ENCODE measurements around the gene SEC14L5.

Gene SEC14L5

DNA sequence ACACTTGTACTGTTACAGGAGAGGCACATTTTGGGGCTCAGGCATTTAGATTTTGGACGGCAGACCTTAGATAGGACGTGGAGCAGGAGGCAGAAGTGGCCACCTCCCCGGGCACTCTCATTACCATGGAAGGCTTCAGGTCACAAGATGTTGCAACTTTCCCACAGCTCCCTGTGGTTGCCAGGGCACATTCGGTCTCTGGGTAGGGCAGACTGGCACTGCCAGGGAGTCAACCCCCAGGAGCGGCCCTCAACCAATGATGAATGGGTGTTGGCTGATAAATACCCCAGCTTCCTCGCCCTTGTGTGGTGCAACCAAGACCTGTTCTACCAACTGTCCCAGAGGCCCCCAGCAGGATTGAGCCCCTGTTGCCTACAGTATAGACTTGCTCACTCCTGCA is 64.4 kb downstream of the SEC14L5 start:
- Histone ChIP-seq H3K36me3 (ENCODE audit: control insufficient read depth, low read length) (no peaks in the 10 kb centered on the region), H3K79me2 (ENCODE audit: control insufficient read depth, low read length) (no peaks in the 10 kb centered on the region), H3K9me2 (replicated peaks; ENCODE audit: control insufficient read depth, low read length) (no peaks in the 10 kb centered on the region), H3K9me3 (ENCODE audit: control insufficient read depth, insufficient read depth, low read length) (no peaks in the 10 kb centered on the region), H3K27ac (ENCODE audit: low read depth, low read length) (no peak overlapping the region), H3K4me1 (ENCODE audit: control insufficient read depth, low read length) (no peaks in the 10 kb centered on the region), H3F3A (ENCODE audit: control insufficient read depth, insufficient read depth) (no peaks in the 10 kb centered on the region), H4K20me1 (ENCODE audit: control insufficient read depth, insufficient read depth, low read depth, low read length) (no peaks in the 10 kb centered on the region), H3K27me3 (ENCODE audit: control insufficient read depth, low read length) (no peaks in the 10 kb centered on the region), H3K4me3 (ENCODE audit: low read length) (no peak overlapping the region), H3K4me2 (ENCODE audit: low read length) (no peak overlapping the region)
- TF ChIP-seq, protein P1, sequence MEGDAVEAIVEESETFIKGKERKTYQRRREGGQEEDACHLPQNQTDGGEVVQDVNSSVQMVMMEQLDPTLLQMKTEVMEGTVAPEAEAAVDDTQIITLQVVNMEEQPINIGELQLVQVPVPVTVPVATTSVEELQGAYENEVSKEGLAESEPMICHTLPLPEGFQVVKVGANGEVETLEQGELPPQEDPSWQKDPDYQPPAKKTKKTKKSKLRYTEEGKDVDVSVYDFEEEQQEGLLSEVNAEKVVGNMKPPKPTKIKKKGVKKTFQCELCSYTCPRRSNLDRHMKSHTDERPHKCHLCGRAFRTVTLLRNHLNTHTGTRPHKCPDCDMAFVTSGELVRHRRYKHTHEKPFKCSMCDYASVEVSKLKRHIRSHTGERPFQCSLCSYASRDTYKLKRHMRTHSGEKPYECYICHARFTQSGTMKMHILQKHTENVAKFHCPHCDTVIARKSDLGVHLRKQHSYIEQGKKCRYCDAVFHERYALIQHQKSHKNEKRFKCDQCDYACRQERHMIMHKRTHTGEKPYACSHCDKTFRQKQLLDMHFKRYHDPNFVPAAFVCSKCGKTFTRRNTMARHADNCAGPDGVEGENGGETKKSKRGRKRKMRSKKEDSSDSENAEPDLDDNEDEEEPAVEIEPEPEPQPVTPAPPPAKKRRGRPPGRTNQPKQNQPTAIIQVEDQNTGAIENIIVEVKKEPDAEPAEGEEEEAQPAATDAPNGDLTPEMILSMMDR (IDR thresholded peaks at IDR 0.05; ENCODE audit: low read depth, low read length, poor library complexity, severe bottlenecking), result no peak
- TF ChIP-seq EZH2phosphoT487 (IDR thresholded peaks at IDR 0.05; ENCODE audit: borderline replicate concordance, low read length), result no peak

- Histone ChIP-seq H3K36me3 (ENCODE audit: control insufficient read depth, low read length) (no peaks in the 10 kb centered on the region), H3K9me2 (replicated peaks; ENCODE audit: control insufficient read depth, low read length) (no peaks in the 10 kb centered on the region), H3K4me1 (ENCODE audit: control insufficient read depth, low read length) (no peaks in the 10 kb centered on the region), H3K4me2 (ENCODE audit: low read length) (no peak overlapping the region), H4K20me1 (ENCODE audit: control insufficient read depth, insufficient read depth, low read depth, low read length) (no peaks in the 10 kb centered on the region), H3K27ac (ENCODE audit: low read depth, low read length) (no peak overlapping the region), H3K9me3 (ENCODE audit: control insufficient read depth, insufficient read depth, low read length) (no peaks in the 10 kb centered on the region), H3F3A (ENCODE audit: control insufficient read depth, insufficient read depth) (no peaks in the 10 kb centered on the region), H3K4me3 (ENCODE audit: low read length) (no peak overlapping the region), H3K27me3 (ENCODE audit: control insufficient read depth, low read length) (no peaks in the 10 kb centered on the region), H3K79me2 (ENCODE audit: control insufficient read depth, low read length) (no peaks in the 10 kb centered on the region)
- TF ChIP-seq, protein P1 (IDR thresholded peaks at IDR 0.05; ENCODE audit: low read depth, low read length, poor library complexity, severe bottlenecking), result no peak
- TF ChIP-seq EZH2phosphoT487 (IDR thresholded peaks at IDR 0.05; ENCODE audit: borderline replicate concordance, low read length), result no peak
Measured at GRCh38 chr16:5024632-5025031, 66.5 kb downstream of the SEC14L5 start.

- H3K27ac ChIP-seq (ENCODE audit: low read depth, low read length), result no peak overlapping the region
- H3K9me2 ChIP-seq (replicated peaks; ENCODE audit: control insufficient read depth, low read length), result no peaks in the 10 kb centered on the region
- H3K79me2 ChIP-seq (ENCODE audit: control insufficient read depth, low read length), result no peaks in the 10 kb centered on the region
- H3F3A ChIP-seq (ENCODE audit: control insufficient read depth, insufficient read depth), result no peaks in the 10 kb centered on the region
- H3K4me1 ChIP-seq (ENCODE audit: control insufficient read depth, low read length), result no peaks in the 10 kb centered on the region
- H4K20me1 ChIP-seq (ENCODE audit: control insufficient read depth, insufficient read depth, low read depth, low read length), result no peaks in the 10 kb centered on the region
- H3K27me3 ChIP-seq (ENCODE audit: control insufficient read depth, low read length), result no peaks in the 10 kb centered on the region
- H3K9me3 ChIP-seq (ENCODE audit: control insufficient read depth, insufficient read depth, low read length), result no peaks in the 10 kb centered on the region
- H3K4me2 ChIP-seq (ENCODE audit: low read length), result no peak overlapping the region
- no peak overlapping the region for H3K4me3 ChIP-seq (ENCODE audit: low read length)
- H3K36me3 ChIP-seq (ENCODE audit: control insufficient read depth, low read length), result no peaks in the 10 kb centered on the region
- TF ChIP-seq, protein P1 (IDR thresholded peaks at IDR 0.05; ENCODE audit: low read depth, low read length, poor library complexity, severe bottlenecking), result no peak
- TF ChIP-seq EZH2phosphoT487 (IDR thresholded peaks at IDR 0.05; ENCODE audit: borderline replicate concordance, low read length), result no peak
Measured at GRCh38 chr16:5025171-5025632, 67.1 kb downstream of the SEC14L5 start.

Measured in DOHH2 (cell line).